LNCaP clone FGC (cell line): Measurements from ENCODE around the gene INSYN2B.

Experiments
- DNase-seq: peaks from one replicate; pipeline ENCODE4 v3.0.0-alpha.2; 2011; ENCODE audit warnings: low read depth
- H3K4me3 ChIP-seq: 2 replicates; pipeline ENCODE4 v1.5.1; 2011; ENCODE audit warnings: mild to moderate bottlenecking, low read depth, low read length, control low read depth
- CTCF ChIP-seq: IDR thresholded peaks from 2 replicates; pipeline ENCODE4 v1.5.1; 2012; ENCODE audit warnings: mild to moderate bottlenecking; ENCODE audit not compliant: control insufficient read depth, insufficient read depth; ENCODE audit errors: extremely low read depth

INSYN2B gene

GRCh38 chr5:169950333-169950732 is 30.0 kb downstream of the INSYN2B start:
- no peak for TF ChIP-seq CTCF
- H3K4me3 ChIP-seq = no peak overlapping the region
- DNase-seq = no peak

GRCh38 chr5:169946743-169947295 is 33.5 kb downstream of the INSYN2B start:
- DNase-seq = no peak

GRCh38 chr5:169945831-169946261 is 34.4 kb downstream of the INSYN2B start:
- H3K4me3 ChIP-seq = no peak overlapping the region
- TF ChIP-seq CTCF = no peak
- DNase-seq = no peak

More at GRCh38 chr5:169946743-169947295, 33.5 kb downstream of the INSYN2B start:
- TF ChIP-seq CTCF = no peak
- H3K4me3 ChIP-seq = no peak overlapping the region

- H3K4me3 ChIP-seq = no peak overlapping the region
- no peak for DNase-seq
- no peak for TF ChIP-seq CTCF
Observed at GRCh38 chr5:169944922-169945680, 35.2 kb downstream of the INSYN2B start.

GRCh38 chr5:169944115-169944514 is 36.2 kb downstream of the INSYN2B start:
- TF ChIP-seq CTCF = no peak
- H3K4me3 ChIP-seq = no peak overlapping the region
- DNase-seq = no peak

GRCh38 chr5:169943026-169943425 is 37.3 kb downstream of the INSYN2B start:
- TF ChIP-seq CTCF = no peak
- no peak for DNase-seq

GRCh38 chr5:169942181-169942580 is 38.1 kb downstream of the INSYN2B start:
- no peak for TF ChIP-seq CTCF
- H3K4me3 ChIP-seq = no peak overlapping the region
- no peak for DNase-seq

More at GRCh38 chr5:169943026-169943425, 37.3 kb downstream of the INSYN2B start:
- no peak overlapping the region for H3K4me3 ChIP-seq
